KMS-11 (cell line): ENCODE results near the gene GALK1.

Experiments used
- H2AFZ ChIP-seq: fragments of 200-600 bp; sonication (generic); 2 replicates; pipeline ENCODE4 v1.6.1; 2016; ENCODE audit warnings: antibody characterized with exemption, mixed run types, low read depth
- H3K27ac ChIP-seq: fragments of 200-600 bp; sonication (generic); 2 replicates; pipeline ENCODE4 v1.6.1; 2016; ENCODE audit warnings: mild to moderate bottlenecking, mixed run types
- H3K27me3 ChIP-seq: fragments of 200-600 bp; sonication (generic); 2 replicates; pipeline ENCODE4 v1.6.1; 2017; ENCODE audit warnings: mild to moderate bottlenecking, low read depth, mixed run types, moderate library complexity; ENCODE audit not compliant: insufficient read depth
- H3K36me3 ChIP-seq: fragments of 200-600 bp; sonication (generic); 2 replicates; pipeline ENCODE4 v1.6.1; 2017; ENCODE audit warnings: mild to moderate bottlenecking, mixed run types; ENCODE audit not compliant: insufficient read depth
- H3K4me1 ChIP-seq: fragments of 200-600 bp; sonication (generic); 2 replicates; pipeline ENCODE4 v1.6.1; 2016; ENCODE audit warnings: mild to moderate bottlenecking, low read depth, mixed run types; ENCODE audit not compliant: poor library complexity, severe bottlenecking
- H3K4me2 ChIP-seq: fragments of 200-600 bp; sonication (generic); 2 replicates; pipeline ENCODE4 v1.7.0; 2016; ENCODE audit warnings: mild to moderate bottlenecking, mixed run types
- H3K4me3 ChIP-seq: fragments of 200-600 bp; sonication (generic); IDR thresholded peaks from 2 replicates; pipeline ENCODE4 v1.6.1; 2017; ENCODE audit warnings: low read depth, low read length, mixed read lengths; ENCODE audit not compliant: insufficient read depth
- H3K79me2 ChIP-seq: fragments of 200-600 bp; sonication (generic); 2 replicates; pipeline ENCODE4 v1.6.1; 2016; ENCODE audit warnings: low read depth, mixed run types; ENCODE audit not compliant: insufficient read depth
- H3K9ac ChIP-seq: fragments of 200-600 bp; sonication (generic); 2 replicates; pipeline ENCODE4 v1.6.1; 2016; ENCODE audit warnings: mild to moderate bottlenecking, mixed run types
- H4K20me1 ChIP-seq: fragments of 200-600 bp; sonication (generic); 2 replicates; pipeline ENCODE4 v1.6.1; 2016; ENCODE audit warnings: mild to moderate bottlenecking, mixed run types; ENCODE audit not compliant: insufficient read depth
- TF ChIP-seq, protein P1 (sequence below): fragments of 200-600 bp; sonication (generic); conservative IDR thresholded peaks from 2 replicates; pipeline ENCODE4 v1.6.1; 2017; ENCODE audit warnings: low read depth, mild to moderate bottlenecking, antibody characterized with exemption, low read length, moderate library complexity, mixed read lengths

Gene GALK1

GRCh38 chr17:75808549-75808904 lies 43.5 kb upstream of the GALK1 start:
- Histone ChIP-seq H3K27ac (no peak overlapping the region), H4K20me1 (no peaks in the 10 kb centered on the region), H3K4me1 (peaks cover 10% of the 10 kb centered on the region), H3K4me3 (no peak overlapping the region), H3K36me3 (no peaks in the 10 kb centered on the region), H3K9ac (no peak overlapping the region), H3K79me2 (no peaks in the 10 kb centered on the region; the same call in 1 of the 2 replicates), H3K4me2 (no peak overlapping the region), H2AFZ (no peak overlapping the region), H3K27me3 (no peaks in the 10 kb centered on the region)
- TF ChIP-seq, protein P1, sequence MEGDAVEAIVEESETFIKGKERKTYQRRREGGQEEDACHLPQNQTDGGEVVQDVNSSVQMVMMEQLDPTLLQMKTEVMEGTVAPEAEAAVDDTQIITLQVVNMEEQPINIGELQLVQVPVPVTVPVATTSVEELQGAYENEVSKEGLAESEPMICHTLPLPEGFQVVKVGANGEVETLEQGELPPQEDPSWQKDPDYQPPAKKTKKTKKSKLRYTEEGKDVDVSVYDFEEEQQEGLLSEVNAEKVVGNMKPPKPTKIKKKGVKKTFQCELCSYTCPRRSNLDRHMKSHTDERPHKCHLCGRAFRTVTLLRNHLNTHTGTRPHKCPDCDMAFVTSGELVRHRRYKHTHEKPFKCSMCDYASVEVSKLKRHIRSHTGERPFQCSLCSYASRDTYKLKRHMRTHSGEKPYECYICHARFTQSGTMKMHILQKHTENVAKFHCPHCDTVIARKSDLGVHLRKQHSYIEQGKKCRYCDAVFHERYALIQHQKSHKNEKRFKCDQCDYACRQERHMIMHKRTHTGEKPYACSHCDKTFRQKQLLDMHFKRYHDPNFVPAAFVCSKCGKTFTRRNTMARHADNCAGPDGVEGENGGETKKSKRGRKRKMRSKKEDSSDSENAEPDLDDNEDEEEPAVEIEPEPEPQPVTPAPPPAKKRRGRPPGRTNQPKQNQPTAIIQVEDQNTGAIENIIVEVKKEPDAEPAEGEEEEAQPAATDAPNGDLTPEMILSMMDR, result no peak

DNA sequence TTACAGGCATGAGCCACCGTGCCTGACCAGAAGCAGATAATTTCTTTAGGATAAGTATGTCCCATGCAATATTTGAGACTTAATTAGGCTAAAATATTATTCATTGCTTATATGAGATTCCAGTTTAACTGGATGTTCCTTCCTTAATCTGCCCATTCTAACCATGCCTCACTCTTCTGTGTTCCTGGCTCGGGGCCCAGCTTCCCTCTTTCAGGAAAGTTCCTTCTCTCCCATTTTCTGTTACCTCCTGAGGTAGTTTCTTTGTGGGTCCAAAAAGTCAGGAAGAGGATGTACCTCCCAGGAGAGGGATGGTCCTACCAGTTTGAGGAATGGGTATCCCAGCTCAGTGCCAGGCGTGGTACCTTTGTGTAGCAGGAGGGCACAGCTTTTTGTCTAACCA lies 42.9 kb upstream of the GALK1 start:
- Histone ChIP-seq H3K79me2 (no peaks in the 10 kb centered on the region; the same call in 1 of the 2 replicates), H3K36me3 (no peaks in the 10 kb centered on the region), H3K4me1 (peaks cover 10% of the 10 kb centered on the region)

DNA sequence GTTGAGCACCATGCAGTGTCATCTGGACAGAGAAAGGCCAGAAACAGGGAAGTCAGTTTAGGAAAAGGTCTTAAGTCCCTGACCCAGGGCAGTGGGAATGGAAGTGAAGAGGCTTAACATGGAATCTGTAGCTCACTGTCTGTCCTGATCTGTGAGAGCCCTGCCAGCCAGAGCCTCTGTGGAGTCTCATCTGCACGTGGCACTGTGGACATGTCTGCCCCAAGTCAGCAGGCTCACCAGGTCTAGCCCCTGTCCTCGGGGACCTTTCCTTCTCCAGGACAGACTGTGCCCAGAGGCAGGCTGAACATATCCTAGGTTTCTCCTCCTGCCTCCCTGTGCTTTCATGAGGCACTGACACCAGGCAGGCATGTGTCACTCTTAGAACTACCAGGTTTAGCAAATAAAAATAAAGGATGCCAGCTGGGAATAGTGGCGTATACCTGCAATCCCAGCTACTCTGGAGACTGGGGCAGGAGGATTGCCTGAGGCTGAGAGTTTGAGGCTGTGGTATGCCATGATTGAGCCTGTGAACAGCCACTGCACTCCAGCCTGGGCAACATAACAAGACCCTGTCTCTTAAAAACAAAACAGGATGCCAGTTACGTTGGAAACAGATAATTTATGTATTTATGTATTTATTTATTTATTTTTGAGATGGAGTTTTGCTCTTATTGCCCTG lies 42.0 kb upstream of the GALK1 start:
- H3K27ac ChIP-seq, result no peak overlapping the region
- H3K36me3 ChIP-seq, result no peaks in the 10 kb centered on the region
- TF ChIP-seq, protein P1, result no peak
- H4K20me1 ChIP-seq, result no peaks in the 10 kb centered on the region
- no peak overlapping the region for H3K4me2 ChIP-seq
- no peak overlapping the region for H2AFZ ChIP-seq
- peaks cover 11% of the 10 kb centered on the region for H3K4me1 ChIP-seq
- no peaks in the 10 kb centered on the region; the same call in 1 of the 2 replicates for H3K79me2 ChIP-seq
- no peak overlapping the region for H3K9ac ChIP-seq
- no peaks in the 10 kb centered on the region for H3K27me3 ChIP-seq
- H3K4me3 ChIP-seq, result no peak overlapping the region

More for the DNA sequence above, 42.9 kb upstream of the GALK1 start:
- Histone ChIP-seq H3K9ac (no peak overlapping the region), H2AFZ (no peak overlapping the region), H3K4me3 (no peak overlapping the region), H3K4me2 (no peak overlapping the region), H3K27me3 (no peaks in the 10 kb centered on the region), H3K27ac (no peak overlapping the region), H4K20me1 (no peaks in the 10 kb centered on the region)
- TF ChIP-seq, protein P1, result no peak

DNA sequence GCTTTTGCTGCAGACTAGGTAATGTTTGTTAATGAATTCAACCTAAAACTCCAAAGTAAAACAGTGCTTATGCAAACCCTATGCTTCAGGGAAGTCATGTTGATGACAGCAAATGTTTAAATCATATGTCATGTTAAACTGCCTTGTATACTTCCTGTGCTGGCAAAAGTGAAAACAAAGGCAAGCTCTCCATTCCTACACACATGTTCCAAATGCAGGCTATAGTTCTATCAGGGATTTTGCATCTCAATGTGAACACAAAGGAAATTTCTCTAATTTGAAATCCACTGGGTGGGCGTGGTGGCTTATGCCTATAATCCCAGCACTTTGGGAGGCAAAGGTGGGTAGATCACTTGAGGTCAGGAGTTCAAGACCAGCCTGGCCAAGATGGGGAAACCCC lies 38.9 kb upstream of the GALK1 start:
- Histone ChIP-seq H3K27ac (no peak overlapping the region), H3K79me2 (no peaks in the 10 kb centered on the region; the same call in 1 of the 2 replicates), H3K4me1 (peaks cover 13% of the 10 kb centered on the region), H2AFZ (no peak overlapping the region), H3K27me3 (no peaks in the 10 kb centered on the region), H4K20me1 (no peaks in the 10 kb centered on the region), H3K4me2 (no peak overlapping the region), H3K4me3 (no peak overlapping the region), H3K9ac (no peak overlapping the region), H3K36me3 (no peaks in the 10 kb centered on the region)
- TF ChIP-seq, protein P1, result no peak
